Uterus (tissue), 2 donors: ENCODE results near the gene UPF2.

Experiments used
- CTCF ChIP-seq, 4 experiments: fragments of 200-600 bp in 2 of 4; fragments of 450-650 bp in 2 of 4; sonication (generic) in 2 of 4; IDR thresholded peaks; one replicate each; pipeline ENCODE4 v1.5.1; 2016 to 2019; ENCODE audit warnings: antibody characterized with exemption in 4 of 4, mild to moderate bottlenecking in 2 of 4, moderate library complexity in 1 of 4
- POLR2A ChIP-seq, 2 donors: fragments of 450-650 bp; IDR thresholded peaks; one replicate each; pipeline ENCODE4 v1.6.1; 2016; ENCODE audit warnings: antibody characterized with exemption in 2 of 2, mild to moderate bottlenecking in 1 of 2, moderate library complexity in 1 of 2

- TF ChIP-seq CTCF (IDR thresholded peaks at IDR 0.05) (no peak), POLR2A (IDR thresholded peaks at IDR 0.05) (no peak)
Observed at GRCh38 chr10:11927746-11928145, 114.9 kb downstream of the UPF2 start.
